Keratinocyte (primary cell): ENCODE results near the gene RER1.

Experiments used
- EZH2 ChIP-seq: IDR thresholded peaks from one replicate; pipeline ENCODE4 v1.6.1; 2012; ENCODE audit warnings: inconsistent platforms, mild to moderate bottlenecking, low read length, moderate library complexity
- TF ChIP-seq, protein P1 (sequence below), 3 experiments: IDR thresholded peaks in 1 of 3; conservative IDR thresholded peaks in 1 of 3; optimal IDR thresholded peaks in 1 of 3; 2 replicates in 2 of 3; 3 replicates in 1 of 3; pipeline versions ENCODE3 to v1.5.1; 2011; ENCODE audit warnings: low read length in 3 of 3, mild to moderate bottlenecking in 3 of 3, moderate library complexity in 2 of 3, control low read depth in 1 of 3, inconsistent platforms in 1 of 3; ENCODE audit not compliant: insufficient read depth in 2 of 3; ENCODE audit errors: extremely low read depth in 1 of 3

DNA sequence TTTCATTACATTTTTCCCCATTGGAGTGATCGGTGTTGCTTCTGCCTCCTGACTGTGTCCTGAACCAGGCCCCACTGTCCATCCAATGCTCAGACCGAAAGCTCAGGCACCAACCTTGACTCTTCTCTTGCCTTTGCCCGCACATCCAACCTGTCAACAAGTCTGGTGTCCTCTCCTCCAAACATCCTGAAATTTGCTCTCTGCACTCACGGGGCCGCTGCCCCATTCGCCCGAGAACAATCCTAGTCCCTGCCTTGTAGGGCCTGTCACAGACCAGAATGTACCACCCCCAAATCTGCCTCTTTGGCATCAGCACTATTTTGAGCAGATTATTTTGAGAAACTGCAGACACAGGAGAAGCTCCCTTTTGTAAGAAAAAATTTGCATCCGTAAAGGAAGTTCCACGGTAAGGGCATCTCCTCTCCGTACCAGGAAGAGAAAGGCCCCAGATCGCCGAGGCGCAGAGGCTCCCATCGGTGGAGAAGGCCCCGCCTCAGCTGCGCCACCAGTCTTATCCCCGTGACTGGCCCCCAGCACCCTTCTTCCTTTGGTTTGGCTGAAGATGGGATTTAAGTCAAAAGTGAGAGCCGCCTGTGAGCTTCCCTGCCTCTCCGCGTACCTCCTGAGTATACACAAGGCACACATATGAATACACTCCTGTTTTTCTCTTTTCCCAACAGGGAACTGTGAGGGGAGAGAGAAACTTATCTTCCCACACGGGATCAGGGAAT lies 7.3 kb upstream of the RER1 start:
- TF ChIP-seq, protein P1, sequence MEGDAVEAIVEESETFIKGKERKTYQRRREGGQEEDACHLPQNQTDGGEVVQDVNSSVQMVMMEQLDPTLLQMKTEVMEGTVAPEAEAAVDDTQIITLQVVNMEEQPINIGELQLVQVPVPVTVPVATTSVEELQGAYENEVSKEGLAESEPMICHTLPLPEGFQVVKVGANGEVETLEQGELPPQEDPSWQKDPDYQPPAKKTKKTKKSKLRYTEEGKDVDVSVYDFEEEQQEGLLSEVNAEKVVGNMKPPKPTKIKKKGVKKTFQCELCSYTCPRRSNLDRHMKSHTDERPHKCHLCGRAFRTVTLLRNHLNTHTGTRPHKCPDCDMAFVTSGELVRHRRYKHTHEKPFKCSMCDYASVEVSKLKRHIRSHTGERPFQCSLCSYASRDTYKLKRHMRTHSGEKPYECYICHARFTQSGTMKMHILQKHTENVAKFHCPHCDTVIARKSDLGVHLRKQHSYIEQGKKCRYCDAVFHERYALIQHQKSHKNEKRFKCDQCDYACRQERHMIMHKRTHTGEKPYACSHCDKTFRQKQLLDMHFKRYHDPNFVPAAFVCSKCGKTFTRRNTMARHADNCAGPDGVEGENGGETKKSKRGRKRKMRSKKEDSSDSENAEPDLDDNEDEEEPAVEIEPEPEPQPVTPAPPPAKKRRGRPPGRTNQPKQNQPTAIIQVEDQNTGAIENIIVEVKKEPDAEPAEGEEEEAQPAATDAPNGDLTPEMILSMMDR (optimal IDR thresholded peaks at IDR 0.05 in 1 of 3, IDR thresholded peaks at IDR 0.05 in 1 of 3, conservative IDR thresholded peaks at IDR 0.05 in 1 of 3; ENCODE audit: extremely low read depth in 1 of 3, insufficient read depth in 2 of 3, low read length in 3 of 3) = no peak
- TF ChIP-seq EZH2 = no peak
